GM12878 (cell line): ENCODE measurements around the gene CDK15. TPM values are rescaled to one million over a fixed set of nuclear protein-coding genes. Genes with fewer than 3 reads are reported as not detected.

Experiments used
- ATAC-seq: fragments of 200-7000 bp; cut with Tn5 transposase; 3 replicates; pipeline ENCODE4 v1.9.1; 2020; ENCODE audit warnings: mild to moderate bottlenecking, moderate library complexity
- BruUV-seq: library from RNA; stranded (reverse); fragments of 400-500 nt; replicated peaks from 2 replicates; lab custom pipeline; 2021; lab: Mats Ljungman, UMichigan
- CTCF ChIA-PET: fragments of 300-600 bp; sonication (Branson Sonifier 250); formaldehyde crosslinking; extraction: SDS; loops from one replicate; lab custom pipeline; 2021; ENCODE audit warnings: inconsistent platforms; lab: Yijun Ruan, JAX
- POLR2A ChIA-PET: fragments of 350-600 bp; formaldehyde crosslinking; extraction: SDS; loops from one replicate; lab custom pipeline; 2021; ENCODE audit warnings: inconsistent platforms; lab: Charles Lee
- RAD21 ChIA-PET: fragments of 300-600 bp; sonication (Branson Sonifier 250); formaldehyde crosslinking; loops from one replicate; lab custom pipeline; 2023; ENCODE audit warnings: antibody characterized with exemption; ENCODE audit not compliant: unreplicated experiment; lab: Charles Lee
- SMC1A ChIA-PET: fragments of 300-600 bp; sonication (Branson Sonifier 250); formaldehyde crosslinking; loops from one replicate; lab custom pipeline; 2023; ENCODE audit not compliant: unreplicated experiment, uncharacterized antibody; lab: Charles Lee
- DNase-seq: peaks from one replicate; pipeline ENCODE4 v3.0.0-alpha.2; 2011; ENCODE audit warnings: low read depth, low spot score
- FAIRE-seq: peaks from 3 replicates; lab custom pipeline; 2011; peaks lifted over from hg19 to GRCh38; lab: Jason Lieb, UNC
- H2AFZ ChIP-seq: 2 replicates; pipeline ENCODE4 v1.6.0; 2011; ENCODE audit warnings: low read depth, low read length, control low read depth; ENCODE audit not compliant: control insufficient read depth
- H3K27ac ChIP-seq: 2 replicates; pipeline ENCODE4 v1.5.1; 2011; ENCODE audit warnings: control low read depth; ENCODE audit not compliant: control insufficient read depth, insufficient read depth
- H3K27me3 ChIP-seq, 2 experiments: replicated peaks in 1 of 2; 2 replicates each; pipeline versions ENCODE4 v1.6.0 to v1.6.1; 2011; ENCODE audit warnings: low read length in 1 of 2; ENCODE audit not compliant: control insufficient read depth in 2 of 2, insufficient read depth in 2 of 2
- H3K36me3 ChIP-seq, 2 experiments: 2 replicates each; pipeline ENCODE4 v1.5.1; 2011; ENCODE audit warnings: low read length in 1 of 2; ENCODE audit not compliant: control insufficient read depth in 2 of 2, insufficient read depth in 2 of 2
- H3K4me1 ChIP-seq: 2 replicates; pipeline ENCODE4 v1.6.1; 2011; ENCODE audit warnings: mild to moderate bottlenecking, low read length, moderate library complexity, mixed read lengths; ENCODE audit not compliant: control insufficient read depth, insufficient read depth
- H3K4me2 ChIP-seq: 2 replicates; pipeline ENCODE4 v1.6.0; 2011; ENCODE audit warnings: control low read depth; ENCODE audit not compliant: control insufficient read depth, insufficient read depth
- H3K4me3 ChIP-seq: fragments of 200-600 bp; sonication (generic); 2 replicates; pipeline ENCODE4 v1.5.1; 2016
- H3K79me2 ChIP-seq: 2 replicates; pipeline ENCODE4 v1.6.0; 2011; ENCODE audit warnings: low read length; ENCODE audit not compliant: control insufficient read depth, insufficient read depth
- H3K9ac ChIP-seq: 2 replicates; pipeline ENCODE4 v1.8.0; 2011; ENCODE audit warnings: low read length, control low read depth, mixed read lengths; ENCODE audit not compliant: control insufficient read depth, insufficient read depth
- H3K9me3 ChIP-seq: replicated peaks from 3 replicates; pipeline ENCODE4 v1.5.1; 2011; ENCODE audit warnings: mild to moderate bottlenecking, low read length; ENCODE audit not compliant: control insufficient read depth, insufficient read depth
- H4K20me1 ChIP-seq: 2 replicates; pipeline ENCODE4 v1.6.0; 2011; ENCODE audit not compliant: control insufficient read depth, insufficient read depth
- DPF2 ChIP-seq: fragments of 450-650 bp; IDR thresholded peaks from 2 replicates; pipeline ENCODE4 v1.6.1; 2017; ENCODE audit warnings: mild to moderate bottlenecking
- FOXK2 ChIP-seq: fragments of 450-650 bp; IDR thresholded peaks from 2 replicates; pipeline ENCODE4 v1.6.1; 2017; ENCODE audit warnings: mild to moderate bottlenecking, moderate library complexity
- HDAC2 ChIP-seq: fragments of 200-600 bp; sonication (generic); IDR thresholded peaks from 2 replicates; pipeline ENCODE4 v1.6.1; 2017
- KDM1A ChIP-seq: fragments of 200-600 bp; sonication (generic); IDR thresholded peaks from 2 replicates; pipeline ENCODE4 v1.6.1; 2016; ENCODE audit warnings: borderline replicate concordance
- STAT3 ChIP-seq: IDR thresholded peaks from 2 replicates; pipeline ENCODE4 v1.6.1; 2011; ENCODE audit warnings: low read depth, low read length, improper control_type of control experiment
- ZBED1 ChIP-seq: IDR thresholded peaks from 2 replicates; pipeline ENCODE4 v1.6.1; 2016; ENCODE audit warnings: borderline replicate concordance
- WGBS: methylation state at CpG from one replicate; pipeline ENCODE4 v1.1.6; 2016; ENCODE audit warnings: low lambda C conversion rate; ENCODE audit not compliant: insufficient replicate concordance, insufficient coverage; ENCODE audit errors: missing lambda C conversion rate; 5-methylcytosine and 5-hydroxymethylcytosine counted together
- in situ Hi-C: fragments of 300-500 bp; cut with MboI; formaldehyde crosslinking; loops from 9 replicates; pipeline ENCODE4 v1.14.3; 2018; ENCODE audit warnings: mixed read lengths
- intact Hi-C: fragments of 100-400 bp; cut with micrococcal nuclease; formaldehyde crosslinking; loops from one replicate; pipeline ENCODE4 v1.14.2; 2022; ENCODE audit not compliant: unreplicated experiment
- polyA plus RNA-seq, 11 experiments: library from polyadenylated mRNA; depleted of rRNA in 4 of 11; unstranded in 6 of 11; stranded (reverse) in 5 of 11; fragments of >200 nt; fragmentation: Nextera tagmentation in 4 of 11; fragmentation: Illumina TruSeq in 1 of 11; extraction: Ambion mirVana in 4 of 11; extraction: Trizol in 1 of 11; gene quantifications; 1 replicate in 1 of 11; 2 replicates in 10 of 11; pipeline versions ENCODE4 v1.2.1 to v1.2.3, GENCODE V29; 2011 to 2016; ENCODE audit warnings: inconsistent platforms in 2 of 11, missing spikeins in 2 of 11, low read depth in 1 of 11
- total RNA-seq, 4 experiments: library from RNA; depleted of rRNA in 3 of 4; stranded (reverse); fragments of >200 nt in 3 of 4; fragmentation: Illumina TruSeq in 1 of 4; extraction: Trizol in 1 of 4; gene quantifications; 2 replicates each; pipeline versions ENCODE4 v1.2.1 to v1.2.3, GENCODE V29; 2013 to 2021
- TF ChIP-seq, protein P1 (sequence below): fragments of 450-650 bp; formaldehyde crosslinking; IDR thresholded peaks from 2 replicates; pipeline ENCODE4 v1.4.0; 2022; ENCODE audit warnings: mild to moderate bottlenecking, moderate library complexity
- TF ChIP-seq, protein P2 (sequence below): IDR thresholded peaks from 2 replicates; pipeline ENCODE4 v1.6.1; 2012; ENCODE audit warnings: low read depth, low read length, improper control_type of control experiment

Gene CDK15
- total and polyA plus RNA-seq, 10 of the 15 experiments (the other 5 are each of a cell fraction or from before 2014, with no cell fraction given), result 0.01 to 0.04 TPM; not detected in 8

DNA sequence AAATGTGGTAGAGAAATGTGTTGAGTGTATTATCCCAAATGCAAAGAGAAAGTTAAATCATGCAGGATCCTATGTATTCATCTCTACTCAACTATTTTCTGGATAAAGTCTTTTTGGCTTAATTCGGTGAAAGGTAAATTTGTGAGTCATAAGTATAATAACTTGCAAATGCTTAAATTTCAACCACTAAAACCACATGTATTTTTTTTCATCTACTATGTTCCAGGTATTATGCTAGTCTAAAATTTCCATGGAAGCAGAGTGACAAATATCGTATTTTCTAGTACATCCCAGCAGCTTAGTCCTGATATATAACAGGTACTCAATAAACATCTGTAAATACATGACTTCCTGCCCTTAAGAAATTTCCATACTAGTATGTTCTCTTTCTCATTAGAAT, 31.8 kb upstream of the CDK15 start (continued):
- TF ChIP-seq, protein P1, sequence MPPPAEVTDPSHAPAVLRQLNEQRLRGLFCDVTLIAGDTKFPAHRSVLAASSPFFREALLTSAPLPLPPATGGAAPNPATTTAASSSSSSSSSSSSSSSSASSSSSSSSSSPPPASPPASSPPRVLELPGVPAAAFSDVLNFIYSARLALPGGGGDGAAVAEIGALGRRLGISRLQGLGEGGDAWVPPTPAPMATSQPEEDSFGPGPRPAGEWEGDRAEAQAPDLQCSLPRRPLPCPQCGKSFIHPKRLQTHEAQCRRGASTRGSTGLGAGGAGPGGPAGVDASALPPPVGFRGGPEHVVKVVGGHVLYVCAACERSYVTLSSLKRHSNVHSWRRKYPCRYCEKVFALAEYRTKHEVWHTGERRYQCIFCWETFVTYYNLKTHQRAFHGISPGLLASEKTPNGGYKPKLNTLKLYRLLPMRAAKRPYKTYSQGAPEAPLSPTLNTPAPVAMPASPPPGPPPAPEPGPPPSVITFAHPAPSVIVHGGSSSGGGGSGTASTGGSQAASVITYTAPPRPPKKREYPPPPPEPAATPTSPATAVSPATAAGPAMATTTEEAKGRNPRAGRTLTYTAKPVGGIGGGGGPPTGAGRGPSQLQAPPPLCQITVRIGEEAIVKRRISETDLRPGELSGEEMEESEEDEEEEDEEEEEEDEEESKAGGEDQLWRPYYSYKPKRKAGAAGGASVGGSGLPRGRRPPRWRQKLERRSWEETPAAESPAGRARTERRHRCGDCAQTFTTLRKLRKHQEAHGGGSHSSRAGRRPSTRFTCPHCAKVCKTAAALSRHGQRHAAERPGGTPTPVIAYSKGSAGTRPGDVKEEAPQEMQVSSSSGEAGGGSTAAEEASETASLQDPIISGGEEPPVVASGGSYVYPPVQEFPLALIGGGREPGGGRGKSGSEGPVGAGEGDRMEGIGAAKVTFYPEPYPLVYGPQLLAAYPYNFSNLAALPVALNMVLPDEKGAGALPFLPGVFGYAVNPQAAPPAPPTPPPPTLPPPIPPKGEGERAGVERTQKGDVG (CRISPR knock-in tag), result no peak
- TF ChIP-seq FOXK2 (no peak), KDM1A (no peak), DPF2 (no peak)
- TF ChIP-seq, protein P2, sequence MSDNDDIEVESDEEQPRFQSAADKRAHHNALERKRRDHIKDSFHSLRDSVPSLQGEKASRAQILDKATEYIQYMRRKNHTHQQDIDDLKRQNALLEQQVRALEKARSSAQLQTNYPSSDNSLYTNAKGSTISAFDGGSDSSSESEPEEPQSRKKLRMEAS, result no peak

DNA sequence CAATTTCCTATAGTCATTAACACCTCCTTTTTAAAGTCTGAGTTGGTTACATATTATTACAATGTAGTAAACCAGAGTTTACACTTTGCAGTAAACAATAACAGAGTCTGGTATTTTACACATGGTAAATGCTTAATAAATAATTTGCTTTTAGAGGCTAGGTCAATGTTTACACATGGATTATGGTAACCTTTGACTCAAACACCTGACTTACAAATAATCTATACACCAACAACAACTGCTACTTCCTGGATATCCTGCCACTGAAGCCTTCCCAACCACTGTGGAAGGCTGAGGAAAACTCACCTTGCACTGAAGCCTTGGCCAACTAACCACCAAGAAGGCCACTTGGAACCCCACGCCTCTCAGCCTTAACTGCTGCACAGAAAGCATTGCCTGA, 31.0 kb upstream of the CDK15 start:
- Histone ChIP-seq H3K4me1 (no peaks in the 10 kb centered on the region), H2AFZ (no peak overlapping the region), H3K9me3 (no peaks in the 10 kb centered on the region), H3K79me2 (no peaks in the 10 kb centered on the region; the same call in none of the 2 replicates), H3K4me2 (no peak overlapping the region), H4K20me1 (no peaks in the 10 kb centered on the region), H3K9ac (no peak overlapping the region), H3K27me3 (no peaks in the 10 kb centered on the region), H3K4me3 (no peak overlapping the region), H3K27ac (no peak overlapping the region), H3K36me3 (no peaks in the 10 kb centered on the region)
- RAD21 ChIA-PET, result no interaction called here
- WGBS, result 95% methylated on average over 1 of the region's 1 CpG
- POLR2A ChIA-PET, result interaction anchor here (0.5 kb wide), 1 partner anchor 204 kb away, joined by 6 read pairs; no protein-coding TSS in a partner anchor
- no peak for DNase-seq
- no peak for ATAC-seq
- CTCF ChIA-PET, result interaction anchor here (0.6 kb wide), 1 partner anchor 46 kb away, joined by 4 read pairs; no protein-coding TSS in a partner anchor
- FAIRE-seq, result no peak
- SMC1A ChIA-PET, result interaction anchor here (1.0 kb wide), 1 partner anchor 9 kb away, joined by 3 read pairs; no protein-coding TSS in a partner anchor
- in situ Hi-C loops, result no loop called here
- no peak for TF ChIP-seq KDM1A
- TF ChIP-seq HDAC2, result no peak
- TF ChIP-seq STAT3, result no peak
- TF ChIP-seq FOXK2, result no peak
- no peak for TF ChIP-seq ZBED1
- intact Hi-C loops, result no loop called here
- no TSS peak for BruUV-seq
